HCT116 (cell line): ENCODE measurements around the gene TPM2.

ENCODE experiments used
- ATF3 ChIP-seq: IDR thresholded peaks from 2 replicates; pipeline ENCODE4 v1.6.1; 2012
- CTCF ChIP-seq, 3 experiments: fragments of 200-600 bp in 1 of 3; sonication (generic) in 1 of 3; IDR thresholded peaks in 2 of 3; conservative IDR thresholded peaks in 1 of 3; 2 replicates each; pipeline ENCODE4 v1.5.1; 2012 to 2017; ENCODE audit warnings: low read depth in 2 of 3, low read length in 2 of 3, antibody characterized with exemption in 1 of 3, borderline replicate concordance in 1 of 3, control low read depth in 1 of 3, mild to moderate bottlenecking in 1 of 3, mixed read lengths in 1 of 3, mixed run types in 1 of 3, moderate library complexity in 1 of 3; ENCODE audit not compliant: insufficient read depth in 1 of 3
- POLR2A ChIP-seq: IDR thresholded peaks from 2 replicates; pipeline ENCODE4 v1.7.0; 2011; ENCODE audit warnings: borderline replicate concordance; ENCODE audit not compliant: insufficient read depth, insufficient read length; ENCODE audit errors: extremely low read depth
- SP1 ChIP-seq: IDR thresholded peaks from 2 replicates; pipeline ENCODE4 v1.6.1; 2012; ENCODE audit warnings: low read depth

- TF ChIP-seq ATF3: no peak
- TF ChIP-seq CTCF (IDR thresholded peaks at IDR 0.05 in 2 of 3, conservative IDR thresholded peaks at IDR 0.05 in 1 of 3; ENCODE audit: borderline replicate concordance in 1 of 3, insufficient read depth in 1 of 3, low read depth in 2 of 3, low read length in 2 of 3): no peak
- TF ChIP-seq POLR2A: no peak
- TF ChIP-seq SP1: no peak
Observed at GRCh38 chr9:35695943-35696401, 6.2 kb upstream of the TPM2 start.
